ENCODE measurements around the gene PTN.

PTN gene

DNA sequence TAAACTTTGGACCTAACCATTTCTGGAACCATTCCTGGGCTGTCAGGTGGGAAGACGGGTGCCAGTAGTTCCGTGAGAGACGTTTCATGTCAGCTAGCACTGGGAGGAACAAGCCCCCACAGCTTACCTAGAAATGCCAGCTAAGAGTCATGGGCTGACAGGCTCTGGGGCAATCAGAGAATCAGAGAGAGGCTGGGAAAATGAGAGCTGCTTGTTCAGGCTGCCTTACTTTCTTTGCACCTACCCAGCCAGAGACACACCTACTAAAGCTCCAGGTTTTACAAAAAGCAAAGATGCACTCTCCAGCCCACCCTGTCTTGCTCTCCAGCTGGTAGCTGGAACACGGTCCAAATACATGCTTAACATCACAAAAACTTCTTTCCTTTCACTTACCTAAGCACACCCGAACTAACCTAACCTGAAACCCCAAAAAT, 688 bp downstream of the PTN start:
- Histone ChIP-seq H3K4me1 (ENCODE audit: insufficient read depth, low read length) (no peaks in the 10 kb centered on the region), H3K36me3 (ENCODE audit: insufficient read depth, low read length) (no peaks in the 10 kb centered on the region), H3K9ac (ENCODE audit: low read depth, low read length) (no peak overlapping the region), H3K79me2 (ENCODE audit: insufficient read depth, low read length) (no peaks in the 10 kb centered on the region), H3K4me3 (ENCODE audit: low read depth in 1 of 2, low read length in 2 of 2) (no peak overlapping the region), H3K4me2 (ENCODE audit: insufficient read depth, low read length) (no peak overlapping the region), H3K9me3 (ENCODE audit: insufficient read depth, low read length, severe bottlenecking) (no peaks in the 10 kb centered on the region), H4K20me1 (ENCODE audit: insufficient read depth, low read length) (no peaks in the 10 kb centered on the region), H3K27me3 (ENCODE audit: insufficient read depth, low read length, poor library complexity) (no peaks in the 10 kb centered on the region), H2AFZ (ENCODE audit: low read depth, low read length) (no peak overlapping the region), H3K27ac (ENCODE audit: low read length) (no peak overlapping the region)
- ATAC-seq (ENCODE audit: insufficient read depth, low read depth) (no peak), DNase-seq (no peak)
- TF ChIP-seq, protein P1, sequence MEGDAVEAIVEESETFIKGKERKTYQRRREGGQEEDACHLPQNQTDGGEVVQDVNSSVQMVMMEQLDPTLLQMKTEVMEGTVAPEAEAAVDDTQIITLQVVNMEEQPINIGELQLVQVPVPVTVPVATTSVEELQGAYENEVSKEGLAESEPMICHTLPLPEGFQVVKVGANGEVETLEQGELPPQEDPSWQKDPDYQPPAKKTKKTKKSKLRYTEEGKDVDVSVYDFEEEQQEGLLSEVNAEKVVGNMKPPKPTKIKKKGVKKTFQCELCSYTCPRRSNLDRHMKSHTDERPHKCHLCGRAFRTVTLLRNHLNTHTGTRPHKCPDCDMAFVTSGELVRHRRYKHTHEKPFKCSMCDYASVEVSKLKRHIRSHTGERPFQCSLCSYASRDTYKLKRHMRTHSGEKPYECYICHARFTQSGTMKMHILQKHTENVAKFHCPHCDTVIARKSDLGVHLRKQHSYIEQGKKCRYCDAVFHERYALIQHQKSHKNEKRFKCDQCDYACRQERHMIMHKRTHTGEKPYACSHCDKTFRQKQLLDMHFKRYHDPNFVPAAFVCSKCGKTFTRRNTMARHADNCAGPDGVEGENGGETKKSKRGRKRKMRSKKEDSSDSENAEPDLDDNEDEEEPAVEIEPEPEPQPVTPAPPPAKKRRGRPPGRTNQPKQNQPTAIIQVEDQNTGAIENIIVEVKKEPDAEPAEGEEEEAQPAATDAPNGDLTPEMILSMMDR (IDR thresholded peaks at IDR 0.05; ENCODE audit: borderline replicate concordance, extremely low read depth, low read length, poor library complexity, severe bottlenecking): no peak
- TF ChIP-seq EZH2 (IDR thresholded peaks at IDR 0.05; ENCODE audit: borderline replicate concordance, low read depth, low read length, severe bottlenecking): no peak

DNA sequence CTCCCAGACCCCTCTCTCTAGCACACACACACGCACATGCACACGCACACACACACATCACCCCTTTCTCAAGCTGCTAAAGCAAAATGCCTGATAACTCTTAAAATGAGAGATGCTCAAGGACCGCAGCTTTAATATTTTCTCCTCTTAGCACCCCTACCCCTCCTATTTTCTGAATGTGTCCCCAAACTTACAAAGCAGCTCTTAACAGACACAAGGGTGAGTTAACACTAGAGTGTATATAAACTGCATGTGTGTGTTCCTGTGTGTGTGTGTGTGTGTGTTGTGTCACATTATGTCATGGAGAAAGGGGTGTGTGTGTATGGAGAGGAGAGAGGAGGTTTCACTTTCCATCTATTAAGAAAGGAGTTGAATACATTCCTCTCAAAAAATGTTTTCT, 1.3 kb downstream of the PTN start:
- no peak overlapping the region for H3K4me2 ChIP-seq (ENCODE audit: insufficient read depth, low read length)
- H4K20me1 ChIP-seq (ENCODE audit: insufficient read depth, low read length): no peaks in the 10 kb centered on the region
- H3K9ac ChIP-seq (ENCODE audit: low read depth, low read length): no peak overlapping the region
- H3K79me2 ChIP-seq (ENCODE audit: insufficient read depth, low read length): no peaks in the 10 kb centered on the region
- H3K27ac ChIP-seq (ENCODE audit: low read length): no peak overlapping the region
- no peaks in the 10 kb centered on the region for H3K9me3 ChIP-seq (ENCODE audit: insufficient read depth, low read length, severe bottlenecking)
- H3K4me1 ChIP-seq (ENCODE audit: insufficient read depth, low read length): no peaks in the 10 kb centered on the region
- no peak for DNase-seq
- H3K27me3 ChIP-seq (ENCODE audit: insufficient read depth, low read length, poor library complexity): peaks cover 2% of the 10 kb centered on the region
- no peaks in the 10 kb centered on the region for H3K36me3 ChIP-seq (ENCODE audit: insufficient read depth, low read length)
- no peak overlapping the region for H3K4me3 ChIP-seq (ENCODE audit: low read depth in 1 of 2, low read length in 2 of 2)
- H2AFZ ChIP-seq (ENCODE audit: low read depth, low read length): no peak overlapping the region
- no peak for TF ChIP-seq EZH2 (IDR thresholded peaks at IDR 0.05; ENCODE audit: borderline replicate concordance, low read depth, low read length, severe bottlenecking)
- TF ChIP-seq, protein P1 (IDR thresholded peaks at IDR 0.05; ENCODE audit: borderline replicate concordance, extremely low read depth, low read length, poor library complexity, severe bottlenecking): no peak
- no peak for ATAC-seq (ENCODE audit: insufficient read depth, low read depth)

DNA sequence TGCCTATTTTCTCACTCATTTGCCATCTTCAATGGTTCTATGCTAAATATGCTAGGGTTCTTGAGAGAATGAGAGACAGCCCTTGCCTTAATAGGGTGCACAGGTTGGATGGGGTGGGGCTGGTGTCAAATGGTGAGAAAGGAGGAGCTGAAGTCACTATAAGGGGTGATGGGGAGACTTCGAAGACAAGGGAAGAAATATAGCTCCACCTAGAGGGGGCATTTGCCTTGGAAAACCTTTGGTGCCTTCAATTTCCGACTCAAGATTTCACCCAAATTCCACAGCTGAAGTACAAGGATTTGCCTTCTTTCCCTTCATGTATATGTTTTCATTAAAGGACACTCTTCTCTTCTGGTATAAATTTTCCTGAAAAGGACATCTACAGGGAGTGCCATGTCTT, 5.6 kb downstream of the PTN start:
- ATAC-seq (ENCODE audit: insufficient read depth, low read depth) (no peak), DNase-seq (no peak)
- no peaks in the 10 kb centered on the region for H3K79me2 ChIP-seq (ENCODE audit: insufficient read depth, low read length)
- TF ChIP-seq EZH2 (IDR thresholded peaks at IDR 0.05; ENCODE audit: borderline replicate concordance, low read depth, low read length, severe bottlenecking): no peak
- TF ChIP-seq, protein P1 (IDR thresholded peaks at IDR 0.05; ENCODE audit: borderline replicate concordance, extremely low read depth, low read length, poor library complexity, severe bottlenecking): peak; percentile 17
- no peak overlapping the region for H3K4me3 ChIP-seq (ENCODE audit: low read depth in 1 of 2, low read length in 2 of 2)
- H2AFZ ChIP-seq (ENCODE audit: low read depth, low read length): no peak overlapping the region
- no peaks in the 10 kb centered on the region for H4K20me1 ChIP-seq (ENCODE audit: insufficient read depth, low read length)
- no peak overlapping the region for H3K4me2 ChIP-seq (ENCODE audit: insufficient read depth, low read length)
- H3K27ac ChIP-seq (ENCODE audit: low read length): no peak overlapping the region
- H3K9ac ChIP-seq (ENCODE audit: low read depth, low read length): no peak overlapping the region
- H3K27me3 ChIP-seq (ENCODE audit: insufficient read depth, low read length, poor library complexity): peaks cover 2% of the 10 kb centered on the region
- no peaks in the 10 kb centered on the region for H3K4me1 ChIP-seq (ENCODE audit: insufficient read depth, low read length)
- no peaks in the 10 kb centered on the region for H3K9me3 ChIP-seq (ENCODE audit: insufficient read depth, low read length, severe bottlenecking)
- H3K36me3 ChIP-seq (ENCODE audit: insufficient read depth, low read length): no peaks in the 10 kb centered on the region

DNA sequence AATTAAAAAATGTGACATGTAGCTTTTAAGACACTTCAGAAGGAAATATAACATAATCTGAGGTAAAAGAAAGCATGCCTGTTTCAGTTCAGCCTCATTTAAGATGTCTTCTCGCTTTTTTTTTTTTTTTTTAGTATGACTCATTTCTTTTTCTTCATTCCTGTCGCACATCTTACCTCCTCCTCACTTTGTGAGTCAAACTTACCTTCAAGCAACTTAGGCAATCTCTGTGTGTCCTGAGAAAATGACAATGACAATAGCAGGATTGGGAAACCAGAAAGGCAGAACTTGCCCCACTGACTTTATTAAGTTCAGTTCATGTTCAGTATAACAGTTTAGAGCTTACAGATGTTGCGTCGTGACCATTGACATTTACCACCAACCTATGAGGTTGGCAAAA, 7.7 kb downstream of the PTN start:
- Histone ChIP-seq H3K27me3 (ENCODE audit: insufficient read depth, low read length, poor library complexity) (peaks cover 2% of the 10 kb centered on the region), H3K4me1 (ENCODE audit: insufficient read depth, low read length) (no peaks in the 10 kb centered on the region), H3K79me2 (ENCODE audit: insufficient read depth, low read length) (no peaks in the 10 kb centered on the region), H3K4me3 (ENCODE audit: low read depth in 1 of 2, low read length in 2 of 2) (no peak overlapping the region), H3K4me2 (ENCODE audit: insufficient read depth, low read length) (no peak overlapping the region), H3K9ac (ENCODE audit: low read depth, low read length) (no peak overlapping the region), H3K9me3 (ENCODE audit: insufficient read depth, low read length, severe bottlenecking) (no peaks in the 10 kb centered on the region), H4K20me1 (ENCODE audit: insufficient read depth, low read length) (no peaks in the 10 kb centered on the region), H2AFZ (ENCODE audit: low read depth, low read length) (no peak overlapping the region), H3K36me3 (ENCODE audit: insufficient read depth, low read length) (no peaks in the 10 kb centered on the region), H3K27ac (ENCODE audit: low read length) (no peak overlapping the region)
- DNase-seq (no peak), ATAC-seq (ENCODE audit: insufficient read depth, low read depth) (no peak)
- TF ChIP-seq, protein P1 (IDR thresholded peaks at IDR 0.05; ENCODE audit: borderline replicate concordance, extremely low read depth, low read length, poor library complexity, severe bottlenecking): no peak
- TF ChIP-seq EZH2 (IDR thresholded peaks at IDR 0.05; ENCODE audit: borderline replicate concordance, low read depth, low read length, severe bottlenecking): no peak

Measured in DND-41 (cell line).